NCI-H1417 (cell line): ENCODE measurements around the gene WFS1.

Experiments
- DNase-seq, 3 experiments: peaks; one replicate each; lab custom pipeline; 2025; lab: John Stamatoyannopoulos, UW

WFS1 gene

GRCh38 chr4:6338951-6339817, 69.5 kb downstream of the WFS1 start:
- no peak for DNase-seq

- DNase-seq = no peak
These were observed 70.3 kb downstream of the WFS1 start for GRCh38 chr4:6339818-6340445.

- no peak for DNase-seq
These were observed 70.9 kb downstream of the WFS1 start for GRCh38 chr4:6340446-6341015.

GRCh38 chr4:6341696-6342095, 72.0 kb downstream of the WFS1 start:
- no peak for DNase-seq

- DNase-seq = peak; percentile 30 to 82 (median 36)
These were observed 73.1 kb downstream of the WFS1 start for GRCh38 chr4:6342530-6343293.

- peak in 1 of 3 experiments; percentile 19 for DNase-seq
These were observed 74.3 kb downstream of the WFS1 start for GRCh38 chr4:6343939-6344408.

GRCh38 chr4:6345096-6345830, 75.6 kb downstream of the WFS1 start:
- DNase-seq = no peak

- DNase-seq = no peak
These were observed 76.2 kb downstream of the WFS1 start for GRCh38 chr4:6345866-6346265.

- no peak for DNase-seq
These were observed 76.9 kb downstream of the WFS1 start for GRCh38 chr4:6346373-6347110.

- no peak for DNase-seq
These were observed 77.9 kb downstream of the WFS1 start for GRCh38 chr4:6347511-6348045.

- no peak for DNase-seq
These were observed 78.8 kb downstream of the WFS1 start for GRCh38 chr4:6348408-6348807.

- DNase-seq = no peak
These were observed 80.4 kb downstream of the WFS1 start for GRCh38 chr4:6349896-6350603.

- no peak for DNase-seq
These were observed 81.0 kb downstream of the WFS1 start for GRCh38 chr4:6350646-6351045.

- no peak for DNase-seq
These were observed 81.8 kb downstream of the WFS1 start for GRCh38 chr4:6351246-6352000.

- peak in 1 of 3 experiments; percentile 5 for DNase-seq
These were observed 82.5 kb downstream of the WFS1 start for GRCh38 chr4:6352031-6352692.
